Activated gamma-delta T cell treated with anti-CD3 and anti-CD28 coated beads, Interleukin-2, amount 50 U/mL, for 16 hours (primary cell): ENCODE measurements around the gene HSD17B13.

Source experiments
- DNase-seq: peaks from one replicate; pipeline ENCODE4 v3.0.0-alpha.2; 2020; ENCODE audit warnings: low read depth

Gene HSD17B13

DNA sequence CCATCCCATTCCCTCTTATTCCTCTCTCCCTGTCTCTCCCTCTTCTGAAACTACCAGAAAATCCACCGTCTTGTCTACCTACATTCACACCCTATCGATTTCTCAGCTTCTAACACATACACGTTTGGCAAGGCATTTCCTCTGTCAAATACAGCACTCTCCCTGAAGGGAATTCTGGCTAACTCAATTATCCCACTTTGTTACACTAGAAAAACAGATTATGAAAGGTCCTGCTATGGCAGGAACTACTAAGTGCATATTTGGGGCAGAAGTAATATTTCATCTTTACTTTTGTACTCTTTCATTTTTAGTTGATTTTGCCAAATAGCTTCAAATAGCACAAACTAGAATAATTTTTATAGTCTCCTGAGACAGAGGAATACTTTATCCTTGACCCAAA is 55.7 kb downstream of the HSD17B13 start:
- no peak for DNase-seq

DNA sequence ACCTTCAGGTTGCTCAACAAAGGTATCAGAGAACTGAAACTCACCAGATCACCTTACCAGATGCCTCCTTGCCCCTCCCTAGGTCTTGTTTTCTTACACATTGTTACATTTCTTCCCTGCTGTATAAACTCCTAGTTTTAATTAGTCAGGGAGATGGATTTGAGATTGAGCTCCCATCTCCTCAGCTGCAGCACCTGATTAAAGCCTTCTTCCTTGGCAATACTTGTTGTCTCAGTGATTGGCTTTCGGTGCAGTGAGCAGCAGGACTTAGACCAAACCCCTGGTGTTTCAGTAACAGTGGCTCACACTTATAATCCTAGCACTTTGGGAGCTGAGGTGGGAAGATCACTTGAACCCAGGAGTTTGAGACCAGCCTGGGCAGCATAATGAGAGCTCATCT is 59.8 kb downstream of the HSD17B13 start:
- no peak for DNase-seq

- DNase-seq: no peak
Observed at GRCh38 chr4:87260477-87260876, 62.2 kb downstream of the HSD17B13 start.

DNA sequence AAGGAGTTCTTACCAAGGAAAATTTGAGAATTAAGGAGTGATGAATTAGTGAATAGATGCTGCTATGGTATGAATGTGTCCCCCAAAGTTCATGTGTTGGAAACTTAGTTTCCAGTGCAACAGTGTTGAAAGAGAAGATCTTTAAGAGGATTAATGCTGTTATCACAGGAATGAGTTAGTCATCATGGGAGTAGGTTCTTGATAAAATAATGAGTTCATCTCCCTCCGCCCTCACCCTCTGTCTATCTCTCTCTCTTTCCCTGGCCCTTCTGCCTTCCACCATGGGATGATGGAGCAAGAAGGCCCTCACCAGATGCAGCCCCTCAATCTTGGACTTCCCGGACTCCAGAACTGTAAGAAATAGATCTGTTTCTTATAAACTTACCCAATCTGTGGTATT is 64.0 kb downstream of the HSD17B13 start:
- DNase-seq: no peak

GRCh38 chr4:87257523-87257922 is 65.2 kb downstream of the HSD17B13 start:
- no peak for DNase-seq

GRCh38 chr4:87255755-87256154 is 66.9 kb downstream of the HSD17B13 start:
- no peak for DNase-seq
